ENCODE results near the gene TTC23.

TTC23 gene

GRCh38 chr15:99087405-99087943 is 161.9 kb downstream of the TTC23 start:
- no peak for TF ChIP-seq REST (IDR thresholded peaks at IDR 0.05; ENCODE audit: low read depth)
- no peak for TF ChIP-seq CEBPB (IDR thresholded peaks at IDR 0.05)
- no peak for TF ChIP-seq ZBTB7A (IDR thresholded peaks at IDR 0.05; ENCODE audit: low read depth)

GRCh38 chr15:99086327-99086667 is 163.1 kb downstream of the TTC23 start:
- no peak for TF ChIP-seq EGR1 (IDR thresholded peaks at IDR 0.05)
- no peak for TF ChIP-seq TCF12 (IDR thresholded peaks at IDR 0.05; ENCODE audit: low read depth)
- TF ChIP-seq, protein P1, sequence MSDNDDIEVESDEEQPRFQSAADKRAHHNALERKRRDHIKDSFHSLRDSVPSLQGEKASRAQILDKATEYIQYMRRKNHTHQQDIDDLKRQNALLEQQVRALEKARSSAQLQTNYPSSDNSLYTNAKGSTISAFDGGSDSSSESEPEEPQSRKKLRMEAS (IDR thresholded peaks at IDR 0.05), result no peak
- no peak for TF ChIP-seq YY1 (IDR thresholded peaks at IDR 0.05; ENCODE audit: low read depth)
- no peak for TF ChIP-seq RAD21 (IDR thresholded peaks at IDR 0.05; ENCODE audit: low read depth)
- TF ChIP-seq NFIC (IDR thresholded peaks at IDR 0.05), result no peak
- no peak for TF ChIP-seq USF1 (IDR thresholded peaks at IDR 0.05)
- no peak for TF ChIP-seq CEBPB (IDR thresholded peaks at IDR 0.05)
- no peak for TF ChIP-seq ZBTB7A (IDR thresholded peaks at IDR 0.05; ENCODE audit: low read depth)
- no peak for TF ChIP-seq REST (IDR thresholded peaks at IDR 0.05; ENCODE audit: low read depth)
- TF ChIP-seq TAF1 (IDR thresholded peaks at IDR 0.05; ENCODE audit: low read depth), result no peak
- no peak for TF ChIP-seq EP300 (IDR thresholded peaks at IDR 0.05; ENCODE audit: borderline replicate concordance)
